HepG2 (cell line): ENCODE measurements around the gene SMOC1. TPM values are rescaled to one million over a fixed set of nuclear protein-coding genes. Genes with fewer than 3 reads are reported as not detected.

Experiments used
- CBFB ChIP-seq: sonication (generic); formaldehyde crosslinking; IDR thresholded peaks from 2 replicates; pipeline ENCODE4 v1.4.0; 2020; ENCODE audit warnings: missing genetic modification reagents
- CTCF ChIP-seq: sonication (generic); formaldehyde crosslinking; IDR thresholded peaks from 2 replicates; pipeline ENCODE4 v1.5.0; 2020; ENCODE audit warnings: mild to moderate bottlenecking, missing genetic modification reagents, moderate library complexity
- ELF3 ChIP-seq: IDR thresholded peaks from 2 replicates; pipeline ENCODE4 v1.6.1; 2016; ENCODE audit warnings: missing genetic modification reagents, missing compliant biosample characterization
- EP300 ChIP-seq, 3 experiments: sonication (generic) in 1 of 3; formaldehyde crosslinking in 1 of 3; IDR thresholded peaks; 2 replicates each; pipeline versions ENCODE4 v1.5.1 to v1.6.1; 2011 to 2020; ENCODE audit warnings: low read depth in 2 of 3, low read length in 2 of 3, borderline replicate concordance in 1 of 3, improper control_type of control experiment in 1 of 3, mild to moderate bottlenecking in 1 of 3, missing genetic modification reagents in 1 of 3, moderate library complexity in 1 of 3
- ETV5 ChIP-seq: IDR thresholded peaks from 2 replicates; pipeline ENCODE4 v1.6.1; 2018; ENCODE audit warnings: missing biosample characterization, missing genetic modification reagents, inconsistent platforms, borderline replicate concordance
- HMG20A ChIP-seq: IDR thresholded peaks from 2 replicates; pipeline ENCODE4 v1.6.1; 2016; ENCODE audit warnings: borderline replicate concordance
- HMG20B ChIP-seq: conservative IDR thresholded peaks from 2 replicates; pipeline ENCODE4 v1.6.1; 2016; ENCODE audit warnings: missing genetic modification reagents, missing compliant biosample characterization
- KDM5B ChIP-seq: sonication (generic); formaldehyde crosslinking; IDR thresholded peaks from 2 replicates; pipeline ENCODE4 v1.4.0; 2020; ENCODE audit warnings: missing genetic modification reagents, mild to moderate bottlenecking, borderline replicate concordance
- KLF16 ChIP-seq, 2 experiments: sonication (generic) in 1 of 2; formaldehyde crosslinking in 1 of 2; IDR thresholded peaks; 2 replicates each; pipeline versions ENCODE4 v1.6.1 to v1.8.0; 2016 to 2023; ENCODE audit warnings: missing genetic modification reagents in 2 of 2, missing compliant biosample characterization in 1 of 2
- MED1 ChIP-seq: sonication (generic); formaldehyde crosslinking; IDR thresholded peaks from 2 replicates; pipeline ENCODE4 v1.4.0; 2020; ENCODE audit warnings: missing genetic modification reagents
- MEIS1 ChIP-seq: sonication (generic); formaldehyde crosslinking; IDR thresholded peaks from 2 replicates; pipeline ENCODE4 v1.9.0; 2021; ENCODE audit warnings: mild to moderate bottlenecking, missing genetic modification reagents, moderate library complexity, borderline replicate concordance
- ONECUT2 ChIP-seq: sonication (generic); formaldehyde crosslinking; IDR thresholded peaks from 2 replicates; pipeline ENCODE4 v1.4.0; 2020; ENCODE audit warnings: missing genetic modification reagents
- POLR2G ChIP-seq: fragments of 200-400 bp; formaldehyde crosslinking; IDR thresholded peaks from 2 replicates; pipeline ENCODE4 v1.6.1; 2018; ENCODE audit warnings: mild to moderate bottlenecking, low read depth, low read length, moderate library complexity
- RELA ChIP-seq: sonication (generic); formaldehyde crosslinking; IDR thresholded peaks from 2 replicates; pipeline ENCODE4 v1.4.0; 2020; ENCODE audit warnings: missing genetic modification reagents
- TIGD3 ChIP-seq: sonication (generic); formaldehyde crosslinking; IDR thresholded peaks from 2 replicates; pipeline ENCODE4 v1.5.1; 2020; ENCODE audit warnings: mild to moderate bottlenecking, missing genetic modification reagents, borderline replicate concordance
- ZBTB7B ChIP-seq: sonication (generic); formaldehyde crosslinking; IDR thresholded peaks from 2 replicates; pipeline ENCODE4 v1.4.0; 2020; ENCODE audit warnings: missing genetic modification reagents
- ZNF724P ChIP-seq: sonication (generic); formaldehyde crosslinking; IDR thresholded peaks from 2 replicates; pipeline ENCODE4 v1.8.0; 2022; ENCODE audit warnings: missing genetic modification reagents, borderline replicate concordance
- ZNF772 ChIP-seq: sonication (generic); formaldehyde crosslinking; IDR thresholded peaks from 2 replicates; pipeline ENCODE4 v1.5.0; 2020; ENCODE audit warnings: mild to moderate bottlenecking, missing genetic modification reagents
- polyA plus RNA-seq, 8 experiments: library from polyadenylated mRNA; depleted of rRNA in 3 of 8; stranded (reverse) in 7 of 8; unstranded in 1 of 8; fragments of >200 nt; fragmentation: Illumina TruSeq in 4 of 8; extraction: Trizol in 4 of 8; gene quantifications; 2 replicates each; pipeline versions ENCODE4 v1.2.1 to v1.2.3, GENCODE V29; 2011 to 2016; ENCODE audit warnings: low read depth in 4 of 8, missing spikeins in 1 of 8, mixed read lengths in 1 of 8; ENCODE audit not compliant: insufficient read depth in 1 of 8
- total RNA-seq, 5 experiments: library from RNA; depleted of rRNA; stranded (reverse); fragments of >200 nt; fragmentation: Illumina TruSeq; extraction: Trizol; gene quantifications; 2 replicates each; pipeline ENCODE4 v1.2.3, GENCODE V29; 2016; ENCODE audit warnings: low read depth in 1 of 5
- TF ChIP-seq, protein P1 (sequence below): sonication (generic); formaldehyde crosslinking; IDR thresholded peaks from 2 replicates; pipeline ENCODE4 v1.5.1; 2020; ENCODE audit warnings: mild to moderate bottlenecking, missing genetic modification reagents

SMOC1 gene
- total and polyA plus RNA-seq, 2 of the 13 experiments (the other 11 are each of a cell fraction or from before 2014, with no cell fraction given): 17.8 to 35.6 TPM

- TF ChIP-seq, protein P1, sequence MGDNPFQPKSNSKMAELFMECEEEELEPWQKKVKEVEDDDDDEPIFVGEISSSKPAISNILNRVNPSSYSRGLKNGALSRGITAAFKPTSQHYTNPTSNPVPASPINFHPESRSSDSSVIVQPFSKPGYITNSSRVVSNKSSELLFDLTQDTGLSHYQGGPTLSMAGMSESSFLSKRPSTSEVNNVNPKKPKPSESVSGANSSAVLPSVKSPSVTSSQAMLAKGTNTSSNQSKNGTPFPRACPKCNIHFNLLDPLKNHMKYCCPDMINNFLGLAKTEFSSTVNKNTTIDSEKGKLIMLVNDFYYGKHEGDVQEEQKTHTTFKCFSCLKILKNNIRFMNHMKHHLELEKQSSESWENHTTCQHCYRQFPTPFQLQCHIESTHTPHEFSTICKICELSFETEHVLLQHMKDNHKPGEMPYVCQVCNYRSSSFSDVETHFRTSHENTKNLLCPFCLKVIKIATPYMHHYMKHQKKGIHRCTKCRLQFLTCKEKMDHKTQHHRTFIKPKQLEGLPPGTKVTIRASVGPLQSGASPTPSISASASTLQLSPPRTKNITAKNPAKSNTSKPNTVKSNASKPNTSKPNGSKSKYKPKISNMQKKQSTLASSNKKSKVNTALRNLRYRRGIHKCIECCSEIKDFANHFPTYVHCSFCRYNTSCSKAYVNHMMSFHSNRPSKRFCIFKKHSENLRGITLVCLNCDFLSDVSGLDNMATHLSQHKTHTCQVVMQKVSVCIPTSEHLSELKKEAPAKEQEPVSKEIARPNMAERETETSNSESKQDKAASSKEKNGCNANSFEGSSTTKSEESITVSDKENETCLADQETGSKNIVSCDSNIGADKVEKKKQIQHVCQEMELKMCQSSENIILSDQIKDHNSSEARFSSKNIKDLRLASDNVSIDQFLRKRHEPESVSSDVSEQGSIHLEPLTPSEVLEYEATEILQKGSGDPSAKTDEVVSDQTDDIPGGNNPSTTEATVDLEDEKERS (CRISPR knock-in tag): 0 out of 2 replicates have a peak, but pooled peaks have one; percentile 56
- TF ChIP-seq ONECUT2 (CRISPR knock-in tag): peak; percentile 95
- TF ChIP-seq ZNF772 (CRISPR knock-in tag): peak; percentile 85
- TF ChIP-seq HMG20A: peak; percentile 79; the same call in 1 of the 2 replicates
- peak; percentile 77 for TF ChIP-seq ELF3 (CRISPR knock-in tag)
- peak; percentile 59; the same call in 1 of the 2 replicates for TF ChIP-seq ETV5 (CRISPR knock-in tag)
- no peak for TF ChIP-seq ZNF724P
- no peak for TF ChIP-seq CBFB (CRISPR knock-in tag)
- peak; percentile 70 for TF ChIP-seq MED1 (CRISPR knock-in tag)
- peak in 1 of 2 experiments; percentile 35; a peak in 1 of 4 replicates for TF ChIP-seq KLF16 (CRISPR knock-in tag; IDR thresholded peaks at IDR 0.05)
- 0 out of 2 replicates have a peak, but pooled peaks have one; percentile 70 for TF ChIP-seq RELA (CRISPR knock-in tag)
- TF ChIP-seq CTCF (CRISPR knock-in tag): peak; percentile 28; the same call in 1 of the 2 replicates
- peak; percentile 71; the same call in 1 of the 2 replicates for TF ChIP-seq HMG20B (CRISPR knock-in tag)
- peak; percentile 57 for TF ChIP-seq POLR2G
- no peak for TF ChIP-seq TIGD3
- TF ChIP-seq ZBTB7B (CRISPR knock-in tag): peak; percentile 81; the same call in 1 of the 2 replicates
- TF ChIP-seq KDM5B (CRISPR knock-in tag): peak; percentile 57; the same call in 1 of the 2 replicates
- TF ChIP-seq EP300 (IDR thresholded peaks at IDR 0.05; ENCODE audit: low read depth in 2 of 2, low read length in 2 of 2): peak; percentile 25 to 86; a peak in 2 of 4 replicates
- peak; percentile 77 for TF ChIP-seq EP300 (CRISPR knock-in tag; IDR thresholded peaks at IDR 0.05; ENCODE audit: borderline replicate concordance)
- TF ChIP-seq MEIS1 (CRISPR knock-in tag): peak; percentile 82; the same call in 1 of the 2 replicates
Observed at GRCh38 chr14:69887740-69888657, 8.8 kb downstream of the SMOC1 start (continued).
